ENCODE results near the gene LRRC23.
"Not testable (repeated sequence)": the region's sequence is repeated elsewhere in the genome, so short reads cannot be mapped to it uniquely, and the experiment has no call there.

The LRRC23 gene

DNA sequence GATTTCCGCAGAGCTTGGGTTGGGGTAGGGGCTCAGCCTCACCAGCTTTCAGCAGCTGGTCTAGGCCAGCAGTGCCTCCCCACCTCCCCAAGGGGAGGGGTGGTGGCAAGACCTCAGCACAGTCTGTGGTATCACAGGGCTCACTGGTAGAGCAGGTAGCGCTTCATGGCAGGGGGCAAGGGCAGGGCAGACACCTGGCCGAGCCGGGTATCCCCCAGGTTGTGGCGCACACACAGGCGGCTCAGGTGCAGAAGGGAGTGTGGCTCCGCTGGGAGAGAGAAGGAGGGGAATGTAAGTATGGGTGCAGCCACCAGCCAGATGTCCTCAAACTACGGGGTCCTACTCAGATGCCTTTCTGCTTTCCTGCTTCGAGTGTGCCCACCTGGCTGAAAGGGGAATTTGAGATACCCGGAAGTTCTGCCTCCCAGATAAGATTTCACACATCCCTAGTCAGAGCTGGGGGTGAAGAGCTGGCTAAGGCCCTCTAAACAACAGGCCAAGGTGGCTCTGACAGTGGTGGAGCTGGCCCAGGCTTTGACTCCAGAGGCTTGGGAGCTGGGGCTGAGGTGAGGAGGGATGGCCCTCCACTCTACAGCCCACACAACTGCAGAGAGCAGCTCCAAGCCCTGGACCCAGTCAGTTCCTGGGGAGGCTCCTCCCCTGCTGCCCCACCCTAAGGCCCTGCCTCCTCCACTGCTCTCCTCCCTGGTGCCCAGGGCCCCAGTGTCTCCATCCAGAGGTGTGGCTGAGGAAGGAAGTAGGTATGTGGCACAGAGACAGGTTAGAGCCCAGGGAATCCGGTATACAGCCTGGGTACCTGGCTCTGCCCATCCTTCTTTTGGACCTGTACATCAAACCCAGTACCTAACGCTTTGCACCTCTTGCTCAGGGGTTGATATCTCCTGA, 33.3 kb upstream of the LRRC23 start:
- no peak for DNase-seq (ENCODE audit: low read depth, low spot score)
- no peak overlapping the region for H3K4me3 ChIP-seq (ENCODE audit: low read length)

GRCh38 chr12:6872073-6873048, 32.3 kb upstream of the LRRC23 start:
- peak; percentile 65 for DNase-seq (ENCODE audit: low read depth, low spot score)
- H3K4me3 ChIP-seq (ENCODE audit: low read length) = peak overlapping the region; percentile 85

- DNase-seq (ENCODE audit: low read depth, low spot score) = peak; percentile 95
- H3K4me3 ChIP-seq (ENCODE audit: low read length) = peak within 1 kb of the TSS; percentile 85
Observed at GRCh38 chr12:6873094-6874014, 31.3 kb upstream of the LRRC23 start, which contains the start of gene SPSB2. SPSB2 (minus strand) TSS chr12:6873303; CDS start chr12:6872901, 402 bp downstream.

GRCh38 chr12:6874015-6874368, 30.6 kb upstream of the LRRC23 start:
- not testable (repeated sequence) for DNase-seq (ENCODE audit: low read depth, low spot score)
- peak overlapping the region; percentile 85 for H3K4me3 ChIP-seq (ENCODE audit: low read length)

GRCh38 chr12:6879824-6880223, 24.8 kb upstream of the LRRC23 start:
- H3K4me3 ChIP-seq (ENCODE audit: low read length); DNase-seq (ENCODE audit: low read depth, low spot score): not testable (repeated sequence)

GRCh38 chr12:6883252-6883651, 21.4 kb upstream of the LRRC23 start:
- no peak for DNase-seq (ENCODE audit: low read depth, low spot score)
- no peak overlapping the region for H3K4me3 ChIP-seq (ENCODE audit: low read length)

GRCh38 chr12:6883683-6884082, 20.9 kb upstream of the LRRC23 start:
- H3K4me3 ChIP-seq (ENCODE audit: low read length) = no peak overlapping the region

DNA sequence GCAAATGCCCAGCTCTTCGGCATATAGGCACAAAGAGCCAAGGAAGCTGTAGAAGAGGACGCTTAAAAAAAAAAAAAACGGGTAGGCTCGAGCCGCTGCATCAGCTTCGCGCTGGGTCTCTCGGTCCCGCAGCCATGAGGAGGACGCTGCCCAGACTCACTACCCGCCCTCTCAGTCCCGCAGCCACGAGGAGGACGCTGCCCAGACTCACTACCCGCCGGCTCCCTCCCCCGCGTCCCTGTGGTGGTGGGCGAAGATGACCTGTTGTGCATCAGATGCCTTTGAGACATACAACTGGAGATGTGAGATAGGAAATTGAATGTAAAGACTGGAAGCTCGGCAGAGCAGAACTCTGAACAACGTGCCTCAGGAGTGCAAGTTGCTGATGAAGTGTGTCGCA, 20.1 kb upstream of the LRRC23 start:
- no peak for DNase-seq (ENCODE audit: low read depth, low spot score)
- no peak overlapping the region for H3K4me3 ChIP-seq (ENCODE audit: low read length)

More at GRCh38 chr12:6883683-6884082, 20.9 kb upstream of the LRRC23 start:
- DNase-seq (ENCODE audit: low read depth, low spot score) = no peak

- H3K4me3 ChIP-seq (ENCODE audit: low read length); DNase-seq (ENCODE audit: low read depth, low spot score): not testable (repeated sequence)
Observed at GRCh38 chr12:6886206-6886999, 18.2 kb upstream of the LRRC23 start.

GRCh38 chr12:6887460-6887859, 17.2 kb upstream of the LRRC23 start:
- no peak overlapping the region for H3K4me3 ChIP-seq (ENCODE audit: low read length)
- no peak for DNase-seq (ENCODE audit: low read depth, low spot score)

- DNase-seq (ENCODE audit: low read depth, low spot score) = no peak
- no peak overlapping the region for H3K4me3 ChIP-seq (ENCODE audit: low read length)
Observed at GRCh38 chr12:6888360-6888759, 16.3 kb upstream of the LRRC23 start.

- DNase-seq (ENCODE audit: low read depth, low spot score); H3K4me3 ChIP-seq (ENCODE audit: low read length): not testable (repeated sequence)
Observed at GRCh38 chr12:6888794-6889193, 15.8 kb upstream of the LRRC23 start.

DNA sequence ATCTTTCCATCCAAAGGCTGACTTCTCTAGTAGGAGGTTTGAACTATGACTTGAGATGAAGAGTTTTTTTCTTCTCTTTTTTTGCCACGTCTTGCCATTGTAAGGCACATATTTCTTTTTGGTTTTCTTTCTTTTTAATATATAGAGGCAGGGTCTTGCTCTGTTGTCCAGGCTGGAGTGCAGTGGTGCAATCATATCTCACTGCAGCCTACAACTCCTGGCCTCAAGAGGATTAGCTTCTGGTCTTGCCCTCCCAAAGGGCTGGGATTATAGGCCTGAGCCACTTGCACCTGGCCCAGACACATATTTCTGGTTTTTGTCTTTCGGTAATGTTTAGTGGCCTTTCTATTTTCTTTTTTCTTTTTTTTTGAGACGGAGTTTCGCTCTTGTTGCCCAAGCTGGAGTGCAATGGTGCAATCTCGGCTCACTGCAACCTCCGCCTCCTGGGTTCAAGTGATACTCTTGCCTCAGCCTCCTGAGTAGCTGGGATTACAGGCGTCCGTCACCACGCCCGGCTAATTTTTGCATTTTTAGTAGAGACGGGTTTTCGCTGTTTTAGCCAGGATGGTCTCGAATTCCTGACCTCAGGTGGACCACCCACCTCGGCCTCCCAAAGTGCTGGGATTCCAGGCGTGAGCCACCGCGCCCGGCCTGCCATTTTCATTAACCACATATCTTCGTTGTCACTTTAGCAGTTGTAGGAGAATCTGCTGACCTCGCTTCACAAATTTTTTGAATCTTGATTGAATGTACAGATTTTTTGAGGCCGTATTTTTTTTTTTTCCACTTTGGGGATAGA, 14.6 kb upstream of the LRRC23 start:
- DNase-seq (ENCODE audit: low read depth, low spot score); H3K4me3 ChIP-seq (ENCODE audit: low read length): not testable (repeated sequence)

- peak; percentile 93 for DNase-seq (ENCODE audit: low read depth, low spot score)
- H3K4me3 ChIP-seq (ENCODE audit: low read length) = peak overlapping the region; percentile 62
Observed at GRCh38 chr12:6890789-6891645, 13.6 kb upstream of the LRRC23 start.

DNA sequence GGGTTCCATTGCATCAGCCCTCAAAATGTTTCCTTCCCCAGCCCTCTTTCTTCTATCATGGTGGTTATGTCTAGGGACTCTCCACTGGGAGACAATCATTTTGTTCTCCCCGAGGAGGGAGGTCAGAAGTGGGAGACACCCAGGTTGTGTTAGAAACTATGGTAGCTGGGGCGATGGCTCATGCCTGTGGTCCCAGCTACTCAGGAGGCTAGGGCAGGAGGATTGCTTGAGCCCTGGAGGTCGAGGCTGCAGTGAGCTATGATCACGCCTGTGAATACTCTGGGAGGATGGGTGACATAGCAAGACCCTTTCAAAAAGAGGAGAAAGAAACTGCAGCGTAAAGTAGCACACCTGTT, 13.0 kb upstream of the LRRC23 start:
- DNase-seq (ENCODE audit: low read depth, low spot score) = no peak
- peak overlapping the region; percentile 62 for H3K4me3 ChIP-seq (ENCODE audit: low read length)

GRCh38 chr12:6892683-6893082, 11.9 kb upstream of the LRRC23 start:
- not testable (repeated sequence) for DNase-seq (ENCODE audit: low read depth, low spot score); H3K4me3 ChIP-seq (ENCODE audit: low read length)
